Medulla oblongata (tissue), 1 donor: ENCODE results near the gene SRD5A1.
A peak's percentile ranks its signal among the peaks of the same experiment; 100 is the strongest.

Experiments used
- DNase-seq: peaks from one replicate; pipeline ENCODE4 v3.0.0-alpha.2; 2015; ENCODE audit errors: extremely low spot score

The SRD5A1 gene

DNA sequence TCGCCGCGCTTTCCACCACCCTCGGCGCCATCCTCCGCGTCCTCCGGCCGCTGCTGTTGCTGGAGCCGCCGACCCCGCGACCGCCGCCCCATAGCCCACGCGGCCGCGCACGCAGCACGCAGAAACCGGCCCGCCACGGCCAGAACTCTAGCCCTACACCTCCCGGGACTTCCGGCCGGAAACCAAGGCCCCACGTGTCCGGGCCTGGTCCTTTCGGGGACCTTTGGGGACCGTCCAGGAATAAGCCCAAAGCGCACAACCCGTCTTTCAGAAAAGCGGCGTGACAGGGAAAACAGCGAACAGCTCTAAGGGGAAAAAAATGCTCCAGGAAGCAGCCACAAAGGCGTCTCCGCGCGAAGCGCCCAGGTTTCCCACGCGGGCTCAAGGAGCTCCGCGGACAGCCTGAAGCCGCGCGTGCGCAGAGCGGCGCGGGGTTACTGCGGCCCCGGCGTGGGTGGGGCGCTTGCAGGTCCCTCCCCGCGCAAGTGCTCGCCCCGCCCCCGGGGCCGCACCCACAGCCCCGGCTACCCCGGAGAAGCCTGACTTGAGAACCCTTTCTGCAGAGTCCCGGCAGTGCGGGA, at the start of gene SRD5A1, which contains the start of gene NSUN2:
TSS of gene SRD5A1 (plus strand) at position 553 of the 581 bp plus-strand sequence. CDS start 137 bp downstream, outside the sequence.
TSS of gene NSUN2 (minus strand) at position 157 of the 581 bp plus-strand sequence. CDS start at position 92, 65 bp downstream.
- DNase-seq = peak; percentile 94

- DNase-seq = no peak
Observed at GRCh38 chr5:6584101-6584645, 49.1 kb upstream of the SRD5A1 start.

GRCh38 chr5:6584727-6585126, 48.5 kb upstream of the SRD5A1 start:
- DNase-seq = no peak

GRCh38 chr5:6585168-6585567, 48.1 kb upstream of the SRD5A1 start:
- DNase-seq = no peak

DNA sequence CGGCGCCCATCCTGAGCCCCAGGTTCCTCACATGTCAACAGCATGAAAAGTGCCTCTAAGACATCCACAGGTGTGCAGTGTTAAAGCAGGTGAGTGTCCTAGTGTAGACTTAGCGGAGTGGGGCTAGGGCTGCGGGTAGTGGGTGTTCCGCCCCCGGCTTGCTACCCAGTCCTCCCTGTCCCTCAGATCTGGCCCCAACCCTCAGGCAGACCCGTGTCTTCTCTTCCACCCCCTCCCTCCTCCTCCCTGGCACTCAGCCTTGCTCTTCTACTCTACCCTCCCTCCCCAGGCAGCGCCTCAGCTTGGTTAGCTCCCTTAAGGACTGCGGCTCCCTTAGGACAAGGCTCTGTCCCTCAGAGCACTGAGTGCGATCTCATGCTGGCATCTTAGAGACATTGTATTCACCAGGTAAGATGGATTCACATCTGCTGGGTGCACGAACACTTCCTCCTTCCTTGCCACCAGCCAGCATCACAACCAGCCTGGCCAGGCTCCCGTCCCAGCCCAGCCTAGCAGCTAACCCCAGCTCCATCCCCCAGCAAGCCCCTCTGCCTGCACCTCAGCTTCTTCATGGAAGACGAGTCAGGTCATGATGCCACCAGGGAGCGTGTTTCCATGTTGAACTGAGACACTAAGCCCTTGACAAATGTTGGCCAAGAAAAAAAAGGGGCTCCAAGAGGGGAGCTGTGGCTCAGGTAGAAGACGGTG, 47.1 kb upstream of the SRD5A1 start:
- DNase-seq = no peak

DNA sequence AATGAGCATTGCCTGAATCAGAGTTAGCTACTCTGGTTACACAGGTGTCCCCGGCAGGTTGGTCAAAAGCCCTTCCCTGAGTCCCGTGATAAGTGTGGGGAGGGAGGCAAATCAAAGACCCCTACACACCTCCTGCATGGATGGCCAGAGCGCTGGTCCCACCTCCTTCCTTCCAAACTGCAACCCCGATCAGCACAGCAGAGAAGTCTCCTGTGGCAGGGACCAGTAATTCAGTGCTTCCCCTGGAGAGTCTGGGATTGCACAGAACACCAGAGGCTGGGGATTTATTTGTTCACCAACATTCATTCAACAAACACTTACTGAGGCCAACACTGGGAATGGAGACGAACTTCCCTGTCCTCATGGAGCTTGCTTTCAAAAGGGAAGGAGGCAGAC, 46.6 kb upstream of the SRD5A1 start:
- DNase-seq = no peak

DNA sequence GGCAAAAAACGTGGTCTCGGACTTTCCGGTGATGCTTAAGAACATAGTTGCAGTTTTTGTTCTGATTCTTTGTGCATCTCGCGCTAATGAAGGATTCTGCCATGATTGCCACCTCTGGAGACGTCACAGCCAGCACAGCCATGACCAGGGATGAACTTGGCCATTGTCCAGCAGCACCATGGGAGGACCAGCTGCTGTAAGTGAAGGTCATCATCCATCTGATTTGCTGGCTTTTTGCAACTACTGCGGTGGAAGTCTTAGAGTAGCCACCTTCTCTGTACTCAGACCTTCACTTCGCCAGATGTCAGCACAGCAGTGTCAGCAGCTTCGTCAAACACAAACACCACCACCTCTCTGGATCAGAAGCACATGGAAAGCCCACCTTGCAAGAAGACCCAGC, 46.1 kb upstream of the SRD5A1 start:
- no peak for DNase-seq

GRCh38 chr5:6590581-6590980, 42.7 kb upstream of the SRD5A1 start:
- no peak for DNase-seq

DNA sequence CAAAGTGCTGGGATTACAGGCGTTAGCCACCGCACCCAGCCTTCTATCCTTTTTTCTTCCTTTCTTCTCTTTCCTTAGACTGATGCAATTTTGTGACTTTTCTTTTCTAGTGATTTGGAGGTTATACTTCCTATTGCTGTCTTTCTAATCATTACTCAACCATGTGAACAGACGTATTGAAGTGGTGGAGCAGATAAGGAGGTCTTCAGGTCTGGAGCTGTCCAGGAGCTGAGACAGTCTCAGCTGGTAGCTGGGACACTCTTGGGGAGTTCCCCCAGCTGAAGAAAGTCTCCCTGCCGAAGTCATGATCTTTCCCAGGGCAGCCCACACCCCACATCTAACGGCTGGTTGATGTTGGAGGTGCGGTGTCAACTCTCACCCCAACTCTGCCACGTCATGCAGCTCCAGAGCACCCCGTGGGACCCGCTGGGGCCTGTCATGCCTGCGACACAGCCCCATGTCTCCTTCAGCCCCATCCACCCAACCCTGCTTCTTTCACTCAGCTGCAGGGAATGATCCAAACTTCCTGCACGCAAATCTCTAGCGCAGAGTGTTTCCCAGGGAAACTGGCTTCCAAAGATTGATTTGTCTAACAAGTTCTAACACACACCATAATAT, 41.5 kb upstream of the SRD5A1 start:
- no peak for DNase-seq

DNA sequence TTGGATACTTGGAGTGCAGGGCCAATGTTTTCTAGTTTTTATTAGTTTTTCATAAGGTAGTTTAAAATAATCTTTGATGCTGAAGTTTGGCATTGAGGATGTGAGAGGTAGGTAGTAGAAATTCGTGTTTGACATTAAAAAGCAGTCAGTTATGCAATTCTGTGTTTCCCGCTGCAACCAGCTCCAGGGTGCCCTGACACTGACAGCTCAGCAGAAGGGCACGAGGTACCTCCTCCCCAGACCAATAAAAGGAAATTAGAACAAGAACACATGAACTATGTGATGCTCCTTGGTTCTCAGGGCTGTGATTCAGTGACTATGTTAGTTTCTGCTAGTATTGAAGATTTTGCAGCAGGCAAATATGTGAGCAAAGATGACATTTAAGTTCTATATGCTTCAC, 40.6 kb upstream of the SRD5A1 start:
- no peak for DNase-seq

DNA sequence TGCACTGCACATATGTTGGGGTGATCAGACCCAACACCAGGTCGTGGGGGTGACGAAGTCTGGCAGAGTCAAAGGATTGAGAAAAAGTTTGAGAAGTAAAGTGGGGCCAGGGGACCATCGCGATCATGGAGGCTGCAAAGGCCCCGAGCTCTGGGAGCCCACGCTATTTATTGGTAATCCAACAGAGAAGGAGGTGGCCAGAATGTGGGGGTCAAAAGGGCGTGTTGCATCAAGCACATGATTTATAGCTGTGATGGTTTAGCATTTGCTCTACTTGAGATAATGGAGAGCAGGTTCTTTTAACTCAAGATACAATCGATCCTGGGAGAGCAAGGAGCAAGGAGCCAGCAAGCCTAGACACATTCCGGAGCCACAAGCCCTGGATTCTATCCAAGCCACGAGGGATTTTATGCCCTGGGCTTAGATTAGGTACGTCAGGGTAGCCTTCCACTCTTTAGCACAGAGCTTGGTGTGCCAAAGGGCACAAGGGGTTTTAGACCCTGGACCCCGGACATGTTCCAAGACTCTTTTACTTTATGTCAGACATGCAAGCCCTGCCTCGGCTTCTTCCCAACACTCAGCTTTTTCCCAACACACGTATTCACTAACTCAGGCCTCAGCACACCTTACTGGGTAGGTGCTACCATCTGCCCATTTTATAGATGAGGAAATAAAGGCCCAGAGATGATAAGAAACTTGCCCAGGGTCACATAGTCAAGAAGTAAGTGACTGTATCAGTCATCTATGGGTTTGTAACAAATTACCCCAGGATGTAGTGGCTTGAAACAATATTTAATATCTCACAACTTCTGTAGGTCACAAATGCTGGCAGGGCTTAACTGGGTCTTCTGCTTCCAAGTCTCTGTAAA, 39.9 kb upstream of the SRD5A1 start:
- DNase-seq = no peak

DNA sequence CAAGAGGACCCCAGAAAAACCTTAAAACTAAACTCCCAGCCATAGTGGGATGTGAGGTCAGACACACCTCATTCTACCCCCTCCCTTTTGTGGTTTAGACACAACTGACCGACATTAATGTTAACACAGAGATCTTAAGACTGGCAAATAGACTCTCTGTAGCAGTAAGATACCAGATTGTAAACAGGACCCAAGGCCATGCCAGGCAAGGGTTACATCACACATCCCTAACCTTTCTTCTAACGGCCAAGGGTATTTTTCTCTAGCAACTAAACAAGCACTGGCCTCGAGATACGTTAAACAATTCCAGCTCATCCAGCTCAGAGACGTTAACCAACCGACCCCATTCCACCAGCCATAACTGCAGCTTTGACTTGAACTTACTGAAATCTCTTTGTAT, 39.2 kb upstream of the SRD5A1 start:
- no peak for DNase-seq

DNA sequence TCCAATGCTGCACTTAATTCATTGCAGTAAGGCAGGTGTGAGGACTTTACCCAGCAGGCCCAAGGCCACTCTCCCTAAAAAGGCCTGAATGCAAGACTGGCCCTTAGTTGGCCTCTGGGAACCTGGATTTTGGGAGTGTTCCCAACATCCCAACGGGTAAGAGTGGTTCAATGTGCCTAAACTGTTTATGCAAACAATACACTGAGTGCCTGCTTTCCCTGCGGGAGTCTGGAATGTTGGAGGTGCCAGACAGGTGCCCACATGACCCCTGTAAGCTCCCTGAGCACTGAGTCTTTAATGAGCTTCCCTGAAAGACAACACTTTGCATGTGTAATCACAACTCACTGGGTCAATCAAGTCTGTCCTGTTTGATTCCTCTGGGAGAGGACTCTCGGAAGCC, 37.8 kb upstream of the SRD5A1 start:
- DNase-seq = no peak

DNA sequence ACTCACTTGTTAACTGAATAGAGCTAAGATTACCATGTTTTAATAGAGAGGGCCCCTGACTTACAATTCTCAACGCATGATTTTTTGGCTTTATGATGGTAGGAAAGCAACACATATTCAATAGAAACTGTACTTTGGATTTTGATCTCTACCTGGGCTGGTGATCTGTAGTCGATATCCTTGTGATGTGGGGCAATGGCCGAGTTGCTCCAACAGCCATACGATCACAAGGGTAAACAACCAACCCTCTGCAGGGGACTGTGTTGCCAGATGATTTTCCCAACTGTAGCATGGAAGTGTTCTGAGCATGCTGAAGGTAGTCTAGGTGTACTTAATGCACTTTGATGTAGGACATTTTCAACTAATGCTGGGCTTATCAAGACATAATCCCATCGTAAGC, 36.9 kb upstream of the SRD5A1 start:
- no peak for DNase-seq

- DNase-seq = no peak
Observed at GRCh38 chr5:6597557-6597956, 35.7 kb upstream of the SRD5A1 start.

- DNase-seq = no peak
Observed at GRCh38 chr5:6598351-6598900, 34.8 kb upstream of the SRD5A1 start.

GRCh38 chr5:6599739-6600138, 33.5 kb upstream of the SRD5A1 start:
- no peak for DNase-seq

GRCh38 chr5:6601271-6601670, 32.0 kb upstream of the SRD5A1 start:
- no peak for DNase-seq

DNA sequence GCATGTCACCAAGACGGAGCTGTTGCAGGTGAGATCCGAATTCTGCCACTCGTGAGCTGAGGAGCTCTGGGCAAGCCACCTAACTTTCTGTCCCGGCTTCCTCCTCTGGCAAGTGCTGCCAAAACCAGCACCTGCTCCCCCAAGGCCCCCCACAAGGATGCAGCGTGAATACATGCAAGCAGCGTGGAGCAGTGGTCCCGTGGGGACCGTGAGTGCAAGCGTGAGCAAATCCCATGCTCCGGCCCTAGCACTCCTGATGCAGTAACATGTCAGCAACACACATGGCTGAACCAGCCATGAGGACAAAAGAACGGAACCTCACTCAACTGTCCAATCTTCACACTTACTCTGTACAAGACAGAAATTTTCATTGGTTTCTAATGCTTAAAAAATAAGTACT, 31.4 kb upstream of the SRD5A1 start:
- no peak for DNase-seq

- DNase-seq = no peak
Observed at GRCh38 chr5:6602441-6602840, 30.8 kb upstream of the SRD5A1 start.

DNA sequence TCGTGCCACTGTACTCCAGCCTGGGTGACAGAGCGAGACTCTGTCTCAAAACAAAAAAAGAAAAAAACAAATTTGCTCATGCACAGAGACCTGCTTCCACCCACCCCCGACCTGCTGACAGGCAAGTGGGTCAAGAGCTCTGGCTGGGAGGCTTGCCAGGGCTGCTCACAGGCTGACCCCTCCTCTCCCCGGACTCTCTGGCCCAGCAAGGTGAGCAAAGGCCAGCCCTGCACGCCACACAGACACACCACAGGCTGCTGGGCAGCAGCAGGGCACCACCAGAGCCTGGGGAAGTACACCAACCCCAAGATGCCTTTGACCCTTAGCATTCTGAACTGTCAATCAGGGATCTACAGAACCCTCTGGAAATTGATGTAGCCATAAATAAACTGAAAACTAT, 29.6 kb upstream of the SRD5A1 start:
- no peak for DNase-seq

DNA sequence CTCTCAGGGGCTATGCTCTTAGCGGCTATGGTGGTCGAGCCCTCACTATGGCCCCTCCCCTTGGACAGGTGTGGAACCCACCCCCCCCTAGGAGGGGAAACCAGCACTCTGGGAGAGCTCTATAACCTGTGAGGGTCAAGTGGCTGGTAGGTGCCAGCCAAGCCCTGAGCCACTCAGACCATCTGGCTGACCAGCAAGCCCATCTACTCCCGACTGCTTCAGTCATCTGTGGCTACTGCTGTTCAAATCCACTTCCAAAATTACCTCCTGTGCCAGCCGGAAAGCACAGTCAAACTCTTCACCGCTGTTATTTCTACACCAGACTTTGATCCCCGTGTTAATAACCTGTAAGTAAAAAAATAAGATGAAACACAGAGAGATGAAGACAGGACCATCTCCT, 28.9 kb upstream of the SRD5A1 start:
- DNase-seq = no peak
